Limb (tissue), 2 donors: ENCODE measurements around the gene RNF157.

ENCODE experiments used
- DNase-seq, 2 donors: peaks; one replicate each; pipeline ENCODE4 v3.0.0-alpha.2; 2016; ENCODE audit errors: extremely low spot score in 2 of 2

Gene RNF157

GRCh38 chr17:76092526-76093413, 147.5 kb downstream of the RNF157 start:
- no peak for DNase-seq
